HEK293 (cell line): Measurements from ENCODE around the gene TMEM88.
"Not testable (repeated sequence)": the region's sequence is repeated elsewhere in the genome, so short reads cannot be mapped to it uniquely, and the experiment has no call there.

Experiments
- CTCF ChIA-PET: fragments of 350-600 bp; formaldehyde crosslinking; extraction: SDS; loops from one replicate; lab custom pipeline; 2021; ENCODE audit warnings: antibody characterized with exemption; lab: Yijun Ruan, JAX
- POLR2A ChIA-PET: fragments of 300-600 bp; formaldehyde crosslinking; extraction: SDS; loops from one replicate; lab custom pipeline; 2020; ENCODE audit warnings: antibody characterized with exemption, inconsistent platforms; lab: Yijun Ruan, JAX
- H3K27ac ChIP-seq: fragments of 200-500 bp; sonication (Bioruptor generic); 2 replicates; pipeline ENCODE4 v1.5.1; 2014; ENCODE audit warnings: low read depth, low read length, control low read depth, inconsistent platforms; ENCODE audit errors: extremely low read depth
- H3K36me3 ChIP-seq, 2 experiments: fragments of 200-500 bp in 1 of 2; sonication (Bioruptor generic) in 1 of 2; 1 replicate in 1 of 2; 2 replicates in 1 of 2; pipeline ENCODE4 v1.5.1; 2014 to 2017; ENCODE audit warnings: inconsistent platforms in 2 of 2, low read length in 2 of 2; ENCODE audit not compliant: control insufficient read depth in 2 of 2, insufficient read depth in 1 of 2
- H3K4me1 ChIP-seq: fragments of 200-500 bp; sonication (Bioruptor generic); 2 replicates; pipeline ENCODE4 v1.5.1; 2014; ENCODE audit warnings: mild to moderate bottlenecking, low read length, inconsistent platforms; ENCODE audit not compliant: control insufficient read depth, insufficient read depth
- H3K4me3 ChIP-seq: 2 replicates; pipeline ENCODE4 v1.5.1; 2011; ENCODE audit warnings: low read depth, mild to moderate bottlenecking, control low read depth, low read length, moderate library complexity
- H3K9me3 ChIP-seq: fragments of 200-500 bp; sonication (Bioruptor generic); 2 replicates; pipeline ENCODE4 v1.5.1; 2014; ENCODE audit warnings: low read depth, low read length, inconsistent platforms; ENCODE audit not compliant: control insufficient read depth, insufficient read depth
- AEBP2 ChIP-seq: fragments of 450-650 bp; formaldehyde crosslinking; IDR thresholded peaks from 2 replicates; pipeline ENCODE4 v1.5.1; 2016; ENCODE audit warnings: missing biosample characterization, missing genetic modification characterization, borderline replicate concordance
- BCL11B ChIP-seq: fragments of 450-650 bp; formaldehyde crosslinking; IDR thresholded peaks from 2 replicates; pipeline ENCODE4 v1.5.1; 2016; ENCODE audit warnings: low read depth, missing biosample characterization, missing genetic modification characterization
- FEZF1 ChIP-seq: fragments of 450-650 bp; formaldehyde crosslinking; IDR thresholded peaks from 2 replicates; pipeline ENCODE4 v1.5.1; 2016; ENCODE audit warnings: missing biosample characterization, missing genetic modification characterization
- GLI4 ChIP-seq: fragments of 450-650 bp; formaldehyde crosslinking; IDR thresholded peaks from 2 replicates; pipeline ENCODE4 v1.5.1; 2016; ENCODE audit warnings: missing biosample characterization, missing genetic modification characterization
- MYNN ChIP-seq: fragments of 450-650 bp; formaldehyde crosslinking; IDR thresholded peaks from 2 replicates; pipeline ENCODE4 v1.5.1; 2016; ENCODE audit warnings: missing biosample characterization, missing genetic modification characterization, borderline replicate concordance
- ZBTB48 ChIP-seq: fragments of 450-650 bp; formaldehyde crosslinking; IDR thresholded peaks from 2 replicates; pipeline ENCODE4 v1.5.1; 2016; ENCODE audit warnings: missing biosample characterization, missing genetic modification characterization
- ZNF121 ChIP-seq: fragments of 450-650 bp; formaldehyde crosslinking; IDR thresholded peaks from 2 replicates; pipeline ENCODE4 v1.5.1; 2016; ENCODE audit warnings: missing biosample characterization, missing genetic modification characterization
- ZNF16 ChIP-seq: fragments of 450-650 bp; formaldehyde crosslinking; IDR thresholded peaks from 2 replicates; pipeline ENCODE4 v1.5.1; 2016; ENCODE audit warnings: low read depth, missing biosample characterization, missing genetic modification characterization
- ZNF214 ChIP-seq: fragments of 450-650 bp; formaldehyde crosslinking; IDR thresholded peaks from 2 replicates; pipeline ENCODE4 v1.5.1; 2017; ENCODE audit warnings: missing biosample characterization, mild to moderate bottlenecking, missing genetic modification characterization, borderline replicate concordance
- ZNF274 ChIP-seq, 2 experiments: fragments of 200-500 bp in 1 of 2; fragments of 450-650 bp in 1 of 2; sonication (Bioruptor generic) in 1 of 2; formaldehyde crosslinking in 1 of 2; IDR thresholded peaks; 2 replicates each; pipeline versions ENCODE4 v1.5.1 to v1.6.1; 2014 to 2016; ENCODE audit warnings: borderline replicate concordance in 1 of 2, inconsistent platforms in 1 of 2, low read length in 1 of 2, missing biosample characterization in 1 of 2, missing genetic modification characterization in 1 of 2
- ZNF501 ChIP-seq: fragments of 450-650 bp; formaldehyde crosslinking; IDR thresholded peaks from 2 replicates; pipeline ENCODE4 v1.5.1; 2016; ENCODE audit warnings: missing biosample characterization, missing genetic modification characterization
- ZNF513 ChIP-seq: fragments of 450-650 bp; IDR thresholded peaks from 2 replicates; pipeline ENCODE4 v1.5.1; 2018; ENCODE audit warnings: missing biosample characterization, missing genetic modification characterization
- ZNF549 ChIP-seq: fragments of 450-650 bp; IDR thresholded peaks from 2 replicates; pipeline ENCODE4 v1.5.1; 2018; ENCODE audit warnings: missing biosample characterization, missing genetic modification characterization, mild to moderate bottlenecking, inconsistent platforms, moderate library complexity
- ZNF621 ChIP-seq: fragments of 450-650 bp; formaldehyde crosslinking; IDR thresholded peaks from 2 replicates; pipeline ENCODE4 v1.5.1; 2017; ENCODE audit warnings: missing biosample characterization, missing genetic modification characterization
- ZNF626 ChIP-seq: fragments of 450-650 bp; sonication (Bioruptor Pico); formaldehyde crosslinking; IDR thresholded peaks from 2 replicates; pipeline ENCODE4 v1.5.1; 2018; ENCODE audit warnings: missing biosample characterization, missing genetic modification characterization, inconsistent platforms
- ZNF791 ChIP-seq: fragments of 450-650 bp; formaldehyde crosslinking; IDR thresholded peaks from 2 replicates; pipeline ENCODE4 v1.5.1; 2016; ENCODE audit warnings: missing biosample characterization, missing genetic modification characterization
- ZSCAN18 ChIP-seq: fragments of 450-650 bp; formaldehyde crosslinking; IDR thresholded peaks from 2 replicates; pipeline ENCODE4 v1.5.1; 2016; ENCODE audit warnings: missing biosample characterization, missing genetic modification characterization

Gene TMEM88

GRCh38 chr17:7809791-7810343 is 45.0 kb upstream of the TMEM88 start:
- CTCF ChIA-PET, POLR2A ChIA-PET, H3K9me3 ChIP-seq, H3K4me3 ChIP-seq, H3K4me1 ChIP-seq, H3K27ac ChIP-seq, H3K36me3 ChIP-seq: not testable (repeated sequence)
- peak; percentile 71 for TF ChIP-seq ZNF121 (tag by site-specific recombination)

- Histone ChIP-seq H3K4me1 (no peaks in the 10 kb centered on the region), H3K4me3 (no peak overlapping the region), H3K27ac (no peak overlapping the region), H3K9me3 (no peaks in the 10 kb centered on the region), H3K36me3 (no peaks in the 10 kb centered on the region)
- TF ChIP-seq ZBTB48 (no peak), ZNF274 (IDR thresholded peaks at IDR 0.05; ENCODE audit: low read length) (no peak), ZNF274 (tag by site-specific recombination; IDR thresholded peaks at IDR 0.05; ENCODE audit: borderline replicate concordance) (no peak), ZNF214 (tag by site-specific recombination) (no peak), AEBP2 (tag by site-specific recombination) (no peak)
- ChIA-PET CTCF (interaction anchor here (0.5 to 2.0 kb wide), 7 partner anchors 10 to 597 kb away, joined by 3 to 8 read pairs (median 3); no protein-coding TSS in a partner anchor), POLR2A (no interaction called here)
These were observed 43.6 kb upstream of the TMEM88 start for GRCh38 chr17:7811251-7811650.

GRCh38 chr17:7814969-7815368 is 39.9 kb upstream of the TMEM88 start:
- no peak overlapping the region for H3K4me3 ChIP-seq
- no peaks in the 10 kb centered on the region for H3K36me3 ChIP-seq
- H3K4me1 ChIP-seq = no peaks in the 10 kb centered on the region
- CTCF ChIA-PET = interaction anchor here (1.3 kb wide), 1 partner anchor 48 kb away, joined by 3 read pairs; no protein-coding TSS in a partner anchor
- no peak overlapping the region for H3K27ac ChIP-seq
- no peaks in the 10 kb centered on the region for H3K9me3 ChIP-seq
- POLR2A ChIA-PET = no interaction called here
- TF ChIP-seq FEZF1 (tag by site-specific recombination) = no peak
- TF ChIP-seq ZNF16 = no peak
- no peak for TF ChIP-seq ZNF501 (tag by site-specific recombination)

- Histone ChIP-seq H3K27ac (no peak overlapping the region), H3K9me3 (no peaks in the 10 kb centered on the region), H3K4me3 (no peak overlapping the region), H3K36me3 (no peaks in the 10 kb centered on the region), H3K4me1 (no peaks in the 10 kb centered on the region)
- ChIA-PET POLR2A (interaction anchor here (0.8 kb wide), 1 partner anchor 139 kb away, joined by 3 read pairs; no protein-coding TSS in a partner anchor), CTCF (interaction anchor here (0.6 to 1.9 kb wide), 11 partner anchors 9 to 240 kb away, joined by 3 to 8 read pairs (median 4); no protein-coding TSS in a partner anchor)
- no peak for TF ChIP-seq ZNF549 (tag by site-specific recombination)
- no peak for TF ChIP-seq ZNF274 (IDR thresholded peaks at IDR 0.05; ENCODE audit: low read length)
- TF ChIP-seq ZNF274 (tag by site-specific recombination; IDR thresholded peaks at IDR 0.05; ENCODE audit: borderline replicate concordance) = no peak
- TF ChIP-seq BCL11B (tag by site-specific recombination) = no peak
- TF ChIP-seq ZNF513 (tag by site-specific recombination) = no peak
- TF ChIP-seq ZNF501 (tag by site-specific recombination) = no peak
- TF ChIP-seq ZNF791 (tag by site-specific recombination) = no peak
- TF ChIP-seq GLI4 (tag by site-specific recombination) = no peak
- TF ChIP-seq AEBP2 (tag by site-specific recombination) = no peak
- TF ChIP-seq ZSCAN18 (tag by site-specific recombination) = no peak
- TF ChIP-seq ZNF621 (tag by site-specific recombination) = no peak
- TF ChIP-seq ZNF626 = no peak
- no peak for TF ChIP-seq MYNN (tag by site-specific recombination)
These were observed 37.8 kb upstream of the TMEM88 start for GRCh38 chr17:7816926-7817642.
